Neuronal stem cell (in vitro differentiated cells): Measurements from ENCODE around the gene RTN4RL1.

Experiments used
- DNase-seq: peaks from one replicate; pipeline ENCODE4 v3.0.0-alpha.2; 2013; ENCODE audit warnings: low spot score
- H2AFZ ChIP-seq: one replicate; pipeline ENCODE4 v1.6.1; 2013; ENCODE audit warnings: mild to moderate bottlenecking, low read length, inconsistent platforms
- H2AK5ac ChIP-seq: 2 replicates; pipeline ENCODE4 v1.6.1; 2013; ENCODE audit warnings: low read depth, mild to moderate bottlenecking, inconsistent platforms, low read length, moderate library complexity, mixed read lengths
- H2BK120ac ChIP-seq: 2 replicates; pipeline ENCODE4 v1.6.1; 2013; ENCODE audit warnings: low read depth, mild to moderate bottlenecking, inconsistent platforms, low read length, moderate library complexity, mixed read lengths
- H2BK12ac ChIP-seq: one replicate; pipeline ENCODE4 v1.6.1; 2013; ENCODE audit warnings: low read length, inconsistent platforms
- H2BK15ac ChIP-seq: 2 replicates; pipeline ENCODE4 v1.6.1; 2013; ENCODE audit warnings: mild to moderate bottlenecking, low read length, inconsistent platforms, mixed read lengths
- H2BK5ac ChIP-seq: one replicate; pipeline ENCODE4 v1.6.1; 2013; ENCODE audit warnings: inconsistent platforms, mild to moderate bottlenecking, low read length, moderate library complexity
- H3K14ac ChIP-seq: one replicate; pipeline ENCODE4 v1.6.1; 2013; ENCODE audit warnings: low read length, inconsistent platforms
- H3K18ac ChIP-seq: 2 replicates; pipeline ENCODE4 v1.6.1; 2013; ENCODE audit warnings: low read length, inconsistent platforms
- H3K23ac ChIP-seq: 2 replicates; pipeline ENCODE4 v1.6.1; 2013; ENCODE audit warnings: low read depth, mild to moderate bottlenecking, mixed read lengths, low read length, inconsistent platforms; ENCODE audit not compliant: poor library complexity
- H3K27ac ChIP-seq: replicated peaks from 3 replicates; pipeline ENCODE4 v1.5.1; 2013; ENCODE audit warnings: low read length, inconsistent platforms
- H3K27me3 ChIP-seq, 3 experiments: 2 replicates each; pipeline ENCODE4 v1.6.1; 2013; ENCODE audit warnings: low read length in 3 of 3, mild to moderate bottlenecking in 2 of 3, inconsistent platforms in 1 of 3, low read depth in 1 of 3, mixed read lengths in 1 of 3, moderate library complexity in 1 of 3; ENCODE audit not compliant: control insufficient read depth in 3 of 3, insufficient read depth in 3 of 3
- H3K36me3 ChIP-seq, 2 donors: replicated peaks in 1 of 2; 2 replicates each; pipeline ENCODE4 v1.6.1; 2013; ENCODE audit warnings: low read length in 2 of 2; ENCODE audit not compliant: control insufficient read depth in 2 of 2, insufficient read depth in 2 of 2
- H3K4ac ChIP-seq: 2 replicates; pipeline ENCODE4 v1.6.1; 2013; ENCODE audit warnings: inconsistent platforms, mild to moderate bottlenecking, low read length, moderate library complexity
- H3K4me1 ChIP-seq, 2 donors: 1 replicate in 1 of 2; 2 replicates in 1 of 2; pipeline ENCODE4 v1.6.1; 2013; ENCODE audit warnings: low read length in 2 of 2, low read depth in 1 of 2; ENCODE audit not compliant: control insufficient read depth in 2 of 2, insufficient read depth in 1 of 2
- H3K4me2 ChIP-seq: one replicate; pipeline ENCODE4 v1.6.1; 2013; ENCODE audit warnings: mild to moderate bottlenecking, low read length, inconsistent platforms; ENCODE audit not compliant: insufficient read depth, poor library complexity, severe bottlenecking
- H3K4me3 ChIP-seq, 2 donors: 2 replicates each; pipeline ENCODE4 v1.5.1; 2013; ENCODE audit warnings: low read length in 2 of 2, mild to moderate bottlenecking in 2 of 2, inconsistent platforms in 1 of 2, moderate library complexity in 1 of 2
- H3K79me1 ChIP-seq: one replicate; pipeline ENCODE4 v1.6.1; 2013; ENCODE audit warnings: low read depth, mild to moderate bottlenecking, inconsistent platforms, low read length, moderate library complexity
- H3K9ac ChIP-seq: one replicate; pipeline ENCODE4 v1.6.1; 2013; ENCODE audit warnings: mild to moderate bottlenecking, low read depth, low read length, inconsistent platforms; ENCODE audit not compliant: poor library complexity
- H3K9me3 ChIP-seq, 2 donors: replicated peaks in 1 of 2; 2 replicates each; pipeline versions ENCODE3 to v1.6.1; 2013; ENCODE audit warnings: low read length in 2 of 2, mild to moderate bottlenecking in 2 of 2, inconsistent platforms in 1 of 2, low read depth in 1 of 2, mixed read lengths in 1 of 2, moderate library complexity in 1 of 2; ENCODE audit not compliant: control insufficient read depth in 2 of 2, insufficient read depth in 1 of 2
- H4K8ac ChIP-seq: one replicate; pipeline ENCODE4 v1.6.1; 2013; ENCODE audit warnings: low read depth, mild to moderate bottlenecking, inconsistent platforms, low read length, moderate library complexity
- H4K91ac ChIP-seq: one replicate; pipeline ENCODE4 v1.6.1; 2013; ENCODE audit warnings: low read length, low read depth, mild to moderate bottlenecking, inconsistent platforms; ENCODE audit not compliant: poor library complexity
- WGBS, 2 donors: extraction: QIAGEN DNeasy Blood & Tissue Kit; methylation state at CpG; one replicate each; pipeline ENCODE4 v1.1.7; 2013; ENCODE audit warnings: missing lambda C conversion rate in 2 of 2, mixed read lengths in 1 of 2; ENCODE audit not compliant: insufficient read length in 2 of 2, insufficient replicate concordance in 1 of 2; ENCODE audit errors: extremely low coverage in 2 of 2; 5-methylcytosine and 5-hydroxymethylcytosine counted together

Gene RTN4RL1

DNA sequence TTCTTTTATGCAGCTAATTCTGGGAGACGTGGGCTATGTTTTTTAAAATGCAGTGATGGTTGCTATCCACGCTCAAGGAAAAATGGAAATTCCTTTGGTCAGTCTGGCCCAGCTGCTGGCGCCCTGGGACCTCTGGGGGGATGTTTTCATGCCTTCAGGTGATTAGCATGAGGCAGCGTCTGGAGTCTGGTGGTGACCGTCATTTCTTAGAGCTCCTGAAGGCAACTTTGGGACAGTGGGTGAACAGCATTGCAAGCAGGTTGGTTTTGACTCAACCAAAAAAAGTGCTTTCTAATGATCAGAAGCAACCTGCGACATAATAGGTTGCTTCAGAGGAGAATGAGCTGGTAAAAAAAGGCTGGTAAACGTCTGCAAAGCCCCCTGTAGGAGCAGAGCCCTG lies 113.0 kb downstream of the RTN4RL1 start:
- H4K8ac ChIP-seq, result no peak overlapping the region
- WGBS, 2 donors, result no CpG with 5 or more reads among the region's 7 CpGs
- H3K36me3 ChIP-seq, result no peaks in the 10 kb centered on the region
- H2BK5ac ChIP-seq, result no peak overlapping the region
- H3K27ac ChIP-seq, result no peak overlapping the region
- H3K9me3 ChIP-seq, result no peaks in the 10 kb centered on the region
- H3K4me2 ChIP-seq, result no peak overlapping the region
- DNase-seq, result no peak
- peaks cover 0 to 27% (median 0%) of the 10 kb centered on the region in 3 experiments for H3K27me3 ChIP-seq
- H4K91ac ChIP-seq, result no peak overlapping the region
- no peak overlapping the region for H3K4me3 ChIP-seq
- no peak overlapping the region for H3K23ac ChIP-seq
- no peak overlapping the region for H2AFZ ChIP-seq
- peak overlapping the region; percentile 36 for H2AK5ac ChIP-seq
- H2BK15ac ChIP-seq, result no peak overlapping the region
- peaks cover 27 to 28% of the 10 kb centered on the region in 2 donors for H3K4me1 ChIP-seq
- H2BK120ac ChIP-seq, result no peak overlapping the region
- H2BK12ac ChIP-seq, result peak overlapping the region; percentile 33
- no peak overlapping the region for H3K14ac ChIP-seq
- H3K79me1 ChIP-seq, result no peaks in the 10 kb centered on the region
- no peak overlapping the region for H3K4ac ChIP-seq
- H3K18ac ChIP-seq, result no peak overlapping the region
- no peak overlapping the region for H3K9ac ChIP-seq

DNA sequence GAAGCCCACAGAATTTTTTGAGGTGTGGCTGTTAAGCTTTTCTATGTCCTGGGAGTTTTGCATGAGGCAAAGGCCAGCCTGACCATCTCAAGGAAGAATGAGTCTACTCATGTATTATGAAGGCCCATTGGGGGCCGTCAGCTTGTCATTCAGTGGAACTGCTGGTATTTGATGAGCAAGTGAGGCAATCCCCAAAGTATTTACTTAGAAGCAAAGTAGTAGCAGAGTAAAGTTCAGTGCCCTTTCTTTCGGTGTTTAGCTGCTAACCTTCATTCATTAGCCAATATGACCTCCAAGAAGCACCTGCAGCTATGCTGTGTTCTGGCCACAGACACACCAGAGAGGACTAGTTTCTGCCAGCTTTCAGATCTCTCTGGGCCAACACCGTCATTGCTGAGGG lies 115.1 kb downstream of the RTN4RL1 start:
- H3K14ac ChIP-seq, result no peak overlapping the region
- H2BK15ac ChIP-seq, result no peak overlapping the region
- H3K4ac ChIP-seq, result no peak overlapping the region
- no peak overlapping the region for H3K4me2 ChIP-seq
- WGBS, 2 donors, result no CpG with 5 or more reads among the region's 3 CpGs
- H2BK120ac ChIP-seq, result no peak overlapping the region
- no peak overlapping the region for H3K23ac ChIP-seq
- no peak overlapping the region for H2BK12ac ChIP-seq
- H3K79me1 ChIP-seq, result no peaks in the 10 kb centered on the region
- peak overlapping the region; percentile 37 for H3K27ac ChIP-seq
- H3K9ac ChIP-seq, result no peak overlapping the region
- no peak overlapping the region for H3K4me3 ChIP-seq
- H3K27me3 ChIP-seq, result peaks cover 0 to 11% (median 2%) of the 10 kb centered on the region in 3 experiments
- no peaks in the 10 kb centered on the region for H3K9me3 ChIP-seq
- no peak for DNase-seq
- peaks cover 27 to 39% of the 10 kb centered on the region in 2 donors for H3K4me1 ChIP-seq
- H4K8ac ChIP-seq, result no peak overlapping the region
- no peak overlapping the region for H2AK5ac ChIP-seq
- no peak overlapping the region for H2BK5ac ChIP-seq
- H4K91ac ChIP-seq, result no peak overlapping the region
- H2AFZ ChIP-seq, result no peak overlapping the region
- H3K36me3 ChIP-seq, result no peaks in the 10 kb centered on the region
- H3K18ac ChIP-seq, result no peak overlapping the region

DNA sequence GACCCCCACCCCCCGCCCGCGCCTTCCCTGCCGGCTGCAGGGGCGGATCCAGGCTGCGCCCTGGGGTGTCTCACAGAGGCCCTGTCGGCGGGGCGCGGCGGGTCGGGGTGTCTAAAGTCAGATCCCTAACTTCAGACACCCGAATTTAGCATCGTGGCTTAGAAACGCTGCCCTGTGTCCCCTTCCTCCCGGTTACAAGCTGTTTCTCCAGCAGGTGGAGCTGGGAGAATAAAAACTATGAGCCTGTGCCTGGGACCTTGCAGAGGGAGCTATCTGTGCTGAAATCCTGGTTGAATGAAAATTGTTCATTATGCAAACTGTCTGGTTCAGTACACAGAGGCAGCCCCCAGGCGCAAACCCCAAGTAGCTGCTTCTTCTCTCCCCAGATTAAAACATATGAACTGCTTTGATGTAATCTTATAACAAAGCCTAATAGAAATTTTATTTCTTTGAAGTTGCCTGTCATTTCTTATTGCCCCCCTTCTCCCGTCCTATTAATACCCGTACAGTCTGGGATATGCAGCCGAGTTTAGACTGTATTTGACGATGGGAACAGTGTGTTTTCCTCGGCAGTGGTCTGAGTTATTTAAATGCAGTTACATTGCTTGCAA lies 116.3 kb downstream of the RTN4RL1 start:
- Histone ChIP-seq H2BK120ac (peak overlapping the region; percentile 30), H2AFZ (peak overlapping the region; percentile 96), H2BK5ac (no peak overlapping the region), H3K4me1 (peaks cover 30 to 41% of the 10 kb centered on the region in 2 donors), H3K79me1 (no peaks in the 10 kb centered on the region), H3K4me3 (peak overlapping the region; percentile 45 to 71), H3K27ac (peak overlapping the region; percentile 68), H3K36me3 (no peaks in the 10 kb centered on the region), H3K4ac (no peak overlapping the region), H3K18ac (peak overlapping the region; percentile 90), H2BK12ac (no peak overlapping the region), H3K27me3 (peaks cover 0 to 11% (median 2%) of the 10 kb centered on the region in 3 experiments), H4K8ac (no peak overlapping the region), H3K14ac (no peak overlapping the region), H3K4me2 (peak overlapping the region; percentile 52), H2BK15ac (no peak overlapping the region), H3K9ac (peak overlapping the region; percentile 4), H4K91ac (no peak overlapping the region), H3K23ac (no peak overlapping the region), H2AK5ac (no peak overlapping the region), H3K9me3 (no peaks in the 10 kb centered on the region)
- WGBS, 2 donors, result no CpG with 5 or more reads among the region's 22 CpGs
- DNase-seq, result peak; percentile 69

DNA sequence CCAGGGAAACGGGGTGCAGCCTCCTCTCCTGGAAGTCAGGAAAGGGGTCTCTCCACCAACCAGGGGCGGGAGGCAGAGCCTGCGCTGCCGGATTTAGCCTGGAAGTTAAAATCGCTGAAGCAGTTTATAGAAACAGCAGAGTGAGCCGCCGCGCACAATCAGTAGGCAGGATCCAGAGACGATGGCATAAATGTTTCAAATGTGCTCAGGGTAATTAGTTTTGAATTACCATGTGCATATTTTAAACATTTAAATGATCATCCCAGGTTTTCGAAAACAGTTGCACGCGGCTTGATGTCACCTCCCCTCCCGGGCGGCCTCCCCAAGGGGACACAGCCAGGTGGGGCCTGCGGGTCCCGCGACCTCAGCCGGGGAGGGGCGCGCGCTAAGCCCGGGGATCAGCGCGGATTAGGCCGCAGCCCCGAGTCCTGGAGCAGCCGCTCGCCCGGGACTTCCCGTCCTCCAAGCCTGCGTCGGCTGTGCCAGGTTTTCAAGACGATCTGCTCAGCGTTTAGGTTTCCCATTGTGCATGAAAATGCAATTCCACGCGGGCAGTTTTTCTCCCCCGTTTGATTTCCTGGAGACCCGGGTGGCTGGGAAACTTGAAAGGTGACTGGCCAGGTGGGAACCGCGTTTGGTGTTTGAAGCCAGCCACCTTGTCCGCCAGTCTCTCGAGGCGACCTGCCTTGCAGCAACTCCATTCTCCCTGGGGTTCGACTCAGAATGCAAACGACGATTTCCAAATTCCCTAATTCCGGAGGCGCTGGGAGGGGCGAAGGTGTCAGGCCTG lies 117.0 kb downstream of the RTN4RL1 start:
- H2AFZ ChIP-seq, result peak overlapping the region; percentile 96
- peak overlapping the region; percentile 52 for H3K4me2 ChIP-seq
- H2BK12ac ChIP-seq, result peak overlapping the region; percentile 53
- DNase-seq, result peak; percentile 67
- H3K9ac ChIP-seq, result peak overlapping the region; percentile 4
- H3K4me1 ChIP-seq, result peaks cover 30 to 41% of the 10 kb centered on the region in 2 donors
- H3K4me3 ChIP-seq, result peak overlapping the region; percentile 45 to 71
- H3K23ac ChIP-seq, result no peak overlapping the region
- no peaks in the 10 kb centered on the region for H3K9me3 ChIP-seq
- H4K91ac ChIP-seq, result no peak overlapping the region
- H2BK15ac ChIP-seq, result no peak overlapping the region
- peak overlapping the region; percentile 77 for H2BK120ac ChIP-seq
- H2AK5ac ChIP-seq, result peak overlapping the region; percentile 82
- H3K79me1 ChIP-seq, result no peaks in the 10 kb centered on the region
- no peak overlapping the region for H3K4ac ChIP-seq
- H3K27ac ChIP-seq, result peak overlapping the region; percentile 68
- no peak overlapping the region for H2BK5ac ChIP-seq
- no peak overlapping the region for H4K8ac ChIP-seq
- peak overlapping the region; percentile 90 for H3K18ac ChIP-seq
- WGBS, 2 donors, result no CpG with 5 or more reads among the region's 49 CpGs
- peaks cover 0 to 11% (median 2%) of the 10 kb centered on the region in 3 experiments for H3K27me3 ChIP-seq
- H3K36me3 ChIP-seq, result peaks cover 0 to 1% of the 10 kb centered on the region in 2 donors
- H3K14ac ChIP-seq, result no peak overlapping the region
